H1 (cell line): ENCODE measurements around the gene CRAT. TPM values are rescaled to one million over a fixed set of nuclear protein-coding genes. Genes with fewer than 3 reads are reported as not detected.
A peak's percentile ranks its signal among the peaks of the same experiment; 100 is the strongest.

Source experiments
- CTCF ChIA-PET: fragments of 300-600 bp; sonication (Branson Sonifier 250); formaldehyde crosslinking; loops from one replicate; lab custom pipeline; 2021; ENCODE audit not compliant: partially characterized antibody; lab: Charles Lee
- POLR2A ChIA-PET: fragments of 300-600 bp; sonication (Branson Sonifier 250); formaldehyde crosslinking; loops from one replicate; lab custom pipeline; 2021; ENCODE audit warnings: inconsistent platforms; ENCODE audit not compliant: partially characterized antibody; lab: Charles Lee
- DNase-seq, 2 experiments: peaks; one replicate each; pipeline versions ENCODE4 v3.0.0 to v3.0.0-alpha.2; 2010 to 2022; ENCODE audit warnings: low spot score in 2 of 2, low read depth in 1 of 2, mixed read lengths in 1 of 2
- FAIRE-seq: peaks from 2 replicates; lab custom pipeline; 2011; peaks lifted over from hg19 to GRCh38; lab: Jason Lieb, UNC
- H2AFZ ChIP-seq: 2 replicates; pipeline ENCODE4 v1.8.1; 2012; ENCODE audit warnings: low read length, inconsistent platforms
- H2AK5ac ChIP-seq: 2 replicates; pipeline ENCODE4 v1.6.1; 2013; ENCODE audit warnings: low read depth, low read length
- H2BK120ac ChIP-seq: replicated peaks from 2 replicates; pipeline ENCODE3; 2013; ENCODE audit warnings: low read depth, low read length, inconsistent platforms
- H2BK12ac ChIP-seq: 2 replicates; pipeline ENCODE4 v1.6.1; 2013; ENCODE audit warnings: low read depth, low read length
- H2BK15ac ChIP-seq: 2 replicates; pipeline ENCODE4 v1.6.1; 2013; ENCODE audit warnings: low read length
- H2BK20ac ChIP-seq: 2 replicates; pipeline ENCODE4 v1.6.1; 2013; ENCODE audit warnings: low read length
- H2BK5ac ChIP-seq: 2 replicates; pipeline ENCODE4 v1.6.1; 2013; ENCODE audit warnings: low read depth, low read length
- H3K14ac ChIP-seq: 2 replicates; pipeline ENCODE4 v1.6.1; 2013; ENCODE audit warnings: inconsistent platforms; ENCODE audit not compliant: insufficient read length
- H3K18ac ChIP-seq: 2 replicates; pipeline ENCODE4 v1.6.1; 2013; ENCODE audit warnings: low read length; ENCODE audit errors: extremely low read depth
- H3K23ac ChIP-seq: 2 replicates; pipeline ENCODE4 v1.6.1; 2013; ENCODE audit warnings: inconsistent platforms; ENCODE audit not compliant: insufficient read length
- H3K23me2 ChIP-seq: 2 replicates; pipeline ENCODE4 v1.6.1; 2013; ENCODE audit warnings: low read depth, low read length
- H3K27ac ChIP-seq: 2 replicates; pipeline ENCODE4 v1.6.1; 2011; ENCODE audit warnings: low read depth, low read length, inconsistent platforms
- H3K27me3 ChIP-seq, 4 experiments: replicated peaks in 1 of 4; 1 replicate in 1 of 4; 2 replicates in 3 of 4; pipeline versions ENCODE4 v1.6.1 to v1.8.1; 2011 to 2013; ENCODE audit warnings: low read length in 3 of 4, mild to moderate bottlenecking in 3 of 4, inconsistent platforms in 2 of 4, mixed read lengths in 2 of 4, moderate library complexity in 1 of 4; ENCODE audit not compliant: control insufficient read depth in 3 of 4, insufficient read depth in 3 of 4; ENCODE audit errors: extremely low read depth in 1 of 4
- H3K36me3 ChIP-seq, 4 experiments: 2 replicates each; pipeline versions ENCODE4 v1.6.1 to v1.8.1; 2011 to 2013; ENCODE audit warnings: mild to moderate bottlenecking in 4 of 4, low read length in 3 of 4, moderate library complexity in 2 of 4, control low read depth in 1 of 4, inconsistent platforms in 1 of 4; ENCODE audit not compliant: insufficient read depth in 4 of 4, control insufficient read depth in 2 of 4
- H3K4ac ChIP-seq: replicated peaks from 2 replicates; pipeline ENCODE3; 2013; ENCODE audit warnings: low read length, low read depth, mixed read lengths, inconsistent platforms; ENCODE audit not compliant: insufficient read length
- H3K4me1 ChIP-seq, 4 experiments: replicated peaks in 1 of 4; 1 replicate in 1 of 4; 2 replicates in 3 of 4; pipeline versions ENCODE4 v1.6.1 to v1.8.1; 2011 to 2013; ENCODE audit warnings: low read length in 3 of 4, inconsistent platforms in 2 of 4, mixed read lengths in 1 of 4; ENCODE audit not compliant: insufficient read depth in 4 of 4, control insufficient read depth in 3 of 4
- H3K4me2 ChIP-seq, 2 experiments: 2 replicates each; pipeline versions ENCODE4 v1.6.1 to v1.8.1; 2011 to 2013; ENCODE audit warnings: low read depth in 2 of 2, low read length in 2 of 2, control low read depth in 1 of 2, inconsistent platforms in 1 of 2, mild to moderate bottlenecking in 1 of 2; ENCODE audit not compliant: insufficient read depth in 1 of 2
- H3K4me3 ChIP-seq, 4 experiments: fragments of 200-600, 300-600 bp in 1 of 4; sonication (generic), shearing (Covaris generic), sonication (Bioruptor Twin) in 1 of 4; 2 replicates each; pipeline versions ENCODE4 v1.5.1 to v1.8.1; 2011 to 2016; ENCODE audit warnings: low read length in 4 of 4, low read depth in 3 of 4, control low read depth in 2 of 4, inconsistent platforms in 2 of 4, mild to moderate bottlenecking in 2 of 4, mixed read lengths in 1 of 4, moderate library complexity in 1 of 4; ENCODE audit not compliant: insufficient read depth in 2 of 4; ENCODE audit errors: extremely low read depth in 1 of 4
- H3K56ac ChIP-seq: replicated peaks from 2 replicates; pipeline ENCODE3; 2013; ENCODE audit warnings: low read depth, mild to moderate bottlenecking, mixed read lengths, low read length, inconsistent platforms; ENCODE audit not compliant: insufficient read length
- H3K79me1 ChIP-seq: 2 replicates; pipeline ENCODE4 v1.6.1; 2013; ENCODE audit warnings: low read depth, low read length, control low read depth
- H3K79me2 ChIP-seq, 2 experiments: 2 replicates each; pipeline versions ENCODE4 v1.6.1 to v1.8.1; 2012 to 2013; ENCODE audit warnings: low read length in 2 of 2, mild to moderate bottlenecking in 2 of 2, inconsistent platforms in 1 of 2; ENCODE audit not compliant: insufficient read depth in 2 of 2, control insufficient read depth in 1 of 2
- H3K9ac ChIP-seq, 4 experiments: replicated peaks in 1 of 4; 1 replicate in 1 of 4; 2 replicates in 3 of 4; pipeline versions ENCODE4 v1.6.1 to v1.8.1; 2011 to 2013; ENCODE audit warnings: low read depth in 3 of 4, low read length in 3 of 4, control low read depth in 2 of 4, mild to moderate bottlenecking in 2 of 4, moderate library complexity in 2 of 4, inconsistent platforms in 1 of 4; ENCODE audit errors: extremely low read depth in 1 of 4
- H3K9me3 ChIP-seq, 2 experiments: 2 replicates each; pipeline versions ENCODE4 v1.6.1 to v1.8.1; 2012 to 2013; ENCODE audit warnings: mild to moderate bottlenecking in 2 of 2, moderate library complexity in 2 of 2, control low read depth in 1 of 2, inconsistent platforms in 1 of 2, low read depth in 1 of 2, low read length in 1 of 2, mixed read lengths in 1 of 2; ENCODE audit not compliant: insufficient read depth in 2 of 2
- H4K20me1 ChIP-seq, 2 experiments: replicated peaks in 1 of 2; 2 replicates each; pipeline versions ENCODE3 to v1.8.1; 2011 to 2013; ENCODE audit warnings: inconsistent platforms in 2 of 2, low read length in 2 of 2, mild to moderate bottlenecking in 1 of 2; ENCODE audit not compliant: insufficient read depth in 2 of 2, control insufficient read depth in 1 of 2
- H4K5ac ChIP-seq: 2 replicates; pipeline ENCODE4 v1.6.1; 2013; ENCODE audit warnings: low read length, low read depth, mixed read lengths, inconsistent platforms; ENCODE audit not compliant: insufficient read length
- H4K8ac ChIP-seq: 2 replicates; pipeline ENCODE4 v1.8.0; 2013; ENCODE audit warnings: mild to moderate bottlenecking, moderate library complexity, low read length, inconsistent platforms; ENCODE audit not compliant: insufficient read depth; ENCODE audit errors: extremely low read depth
- H4K91ac ChIP-seq: replicated peaks from 2 replicates; pipeline ENCODE3; 2013; ENCODE audit warnings: low read length, mixed read lengths, inconsistent platforms; ENCODE audit not compliant: insufficient read length
- ASH2L ChIP-seq: fragments of 200-600, 300-600 bp; sonication (generic); IDR thresholded peaks from one replicate; pipeline ENCODE4 v1.7.1; 2017; ENCODE audit warnings: low read length
- CHD1 ChIP-seq: IDR thresholded peaks from 2 replicates; pipeline ENCODE4 v1.6.1; 2012; ENCODE audit warnings: low read depth, low read length, improper control_type of control experiment
- CTCF ChIP-seq, 3 experiments: IDR thresholded peaks; 1 replicate in 2 of 3; 2 replicates in 1 of 3; pipeline versions ENCODE4 v1.5.1 to v1.6.1; 2011; ENCODE audit warnings: low read length in 3 of 3, mild to moderate bottlenecking in 3 of 3, inconsistent platforms in 2 of 3, low read depth in 1 of 3, moderate library complexity in 1 of 3; ENCODE audit not compliant: insufficient read depth in 1 of 3; ENCODE audit errors: control extremely low read depth in 1 of 3
- FOSL1 ChIP-seq: IDR thresholded peaks from 2 replicates; pipeline ENCODE4 v1.6.1; 2011; ENCODE audit warnings: mild to moderate bottlenecking, low read depth, low read length, moderate library complexity; ENCODE audit not compliant: insufficient read depth
- HDAC2 ChIP-seq, 2 experiments: fragments of 300-600 bp in 1 of 2; sonication (generic) in 1 of 2; IDR thresholded peaks; 2 replicates each; pipeline ENCODE4 v1.6.1; 2011 to 2012; ENCODE audit warnings: low read depth in 2 of 2, low read length in 2 of 2, mild to moderate bottlenecking in 2 of 2, moderate library complexity in 2 of 2, borderline replicate concordance in 1 of 2, inconsistent platforms in 1 of 2
- KDM4A ChIP-seq: IDR thresholded peaks from one replicate; pipeline ENCODE4 v1.7.1; 2012; ENCODE audit warnings: low read depth, mild to moderate bottlenecking, moderate library complexity, low read length, inconsistent platforms; ENCODE audit not compliant: severe bottlenecking
- PHF8 ChIP-seq: fragments of 200-600 bp; sonication (generic); conservative IDR thresholded peaks from 2 replicates; pipeline ENCODE4 v1.7.1; 2012; ENCODE audit warnings: low read depth, mild to moderate bottlenecking, inconsistent platforms, low read length, moderate library complexity
- WGBS, 2 experiments: shearing (Covaris generic) in 1 of 2; methylation state at CpG; one replicate each; pipeline versions ENCODE4 v1.1.6 to v1.1.7; 2013 to 2015; ENCODE audit warnings: low lambda C conversion rate in 2 of 2, mixed read lengths in 2 of 2, inconsistent platforms in 1 of 2, low coverage in 1 of 2, missing lambda C conversion rate in 1 of 2; ENCODE audit not compliant: insufficient replicate concordance in 2 of 2, insufficient coverage in 1 of 2, insufficient read length in 1 of 2; ENCODE audit errors: extremely low coverage in 1 of 2, missing lambda C conversion rate in 1 of 2; 5-methylcytosine and 5-hydroxymethylcytosine counted together
- polyA plus RNA-seq, 7 experiments: library from polyadenylated mRNA; depleted of rRNA in 3 of 7; stranded (reverse) in 5 of 7; unstranded in 2 of 7; fragments of >200 nt in 5 of 7; fragments of 200-250 nt in 2 of 7; gene quantifications; 1 replicate in 5 of 7; 2 replicates in 1 of 7; 4 replicates in 1 of 7; pipeline versions ENCODE4 v1.2.1 to v1.2.3, GENCODE V29; 2011 to 2013; ENCODE audit warnings: missing spikeins in 2 of 7, mixed read lengths in 2 of 7
- total RNA-seq: library from RNA; stranded (reverse); fragmentation: NEBNext Ultra II Directional; extraction: Animal tissue kit (Norgen Biotek cat#: 25700); gene quantifications from 2 replicates; pipeline ENCODE4 v1.2.1, GENCODE V29; 2021

Gene CRAT
- total and polyA plus RNA-seq, 2 of the 8 experiments (the other 6 are each of a cell fraction or from before 2014, with no cell fraction given) = 8.2 to 17.3 TPM

GRCh38 chr9:129109952-129110739 lies 447 bp downstream of the CRAT start:
- H3K4me3 ChIP-seq = peak overlapping the region; percentile 75 to 95 (median 84)
- no peak overlapping the region for H2BK15ac ChIP-seq
- no peak overlapping the region for H2BK5ac ChIP-seq
- no peak overlapping the region for H4K91ac ChIP-seq
- peak in 1 of 2 experiments; percentile 65 for DNase-seq
- peaks cover 0 to 5% (median 3%) of the 10 kb centered on the region in 4 experiments; a peak in 3 of 7 replicates for H3K4me1 ChIP-seq
- H3K9ac ChIP-seq = peak overlapping the region in 1 of 4 experiments; percentile 20; a peak in 4 of 7 replicates
- peak overlapping the region; percentile 63 for H4K8ac ChIP-seq
- H3K27me3 ChIP-seq = peaks cover 0 to 15% (median 13%) of the 10 kb centered on the region in 4 experiments; a peak in 5 of 7 replicates
- H2BK20ac ChIP-seq = no peak overlapping the region
- no peak overlapping the region for H2BK120ac ChIP-seq
- no peak overlapping the region for H3K14ac ChIP-seq
- no peak overlapping the region; the same call in 1 of the 2 replicates for H3K18ac ChIP-seq
- no peak overlapping the region for H2AK5ac ChIP-seq
- ChIA-PET POLR2A (interaction anchor here (0.8 to 1.4 kb wide), 4 partner anchors 10 to 30 kb away, joined by 3 to 5 read pairs (median 4); partner anchors contain the start of gene DOLPP1), CTCF (interaction anchor here (0.6 to 9.7 kb wide), 3 partner anchors 12 to 73 kb away, joined by 3 to 64 read pairs (median 4); no protein-coding TSS in a partner anchor)
- H3K23me2 ChIP-seq = peaks cover 10% of the 10 kb centered on the region
- H2AFZ ChIP-seq = peak overlapping the region; percentile 47; the same call in 1 of the 2 replicates
- WGBS, 2 experiments = 26% methylated on average over 25 of the region's 64 CpGs; no CpG with 5 or more reads in 1 of the 2 experiments
- no peak overlapping the region for H2BK12ac ChIP-seq
- H4K20me1 ChIP-seq = peaks cover 0 to 2% of the 10 kb centered on the region in 2 experiments
- no peak for FAIRE-seq
- peaks cover 4% of the 10 kb centered on the region for H3K79me1 ChIP-seq
- H3K4me2 ChIP-seq = peak overlapping the region; percentile 84 to 87
- H3K27ac ChIP-seq = no peak overlapping the region
- H3K56ac ChIP-seq = peak overlapping the region; percentile 69
- H3K79me2 ChIP-seq = peaks cover 0 to 34% of the 10 kb centered on the region in 2 experiments; a peak in 3 of 4 replicates
- H3K4ac ChIP-seq = peak overlapping the region; percentile 85
- H3K9me3 ChIP-seq = no peaks in the 10 kb centered on the region
- no peaks in the 10 kb centered on the region for H3K36me3 ChIP-seq
- H3K23ac ChIP-seq = no peak overlapping the region
- H4K5ac ChIP-seq = no peak overlapping the region
- TF ChIP-seq CTCF (IDR thresholded peaks at IDR 0.05; ENCODE audit: control extremely low read depth in 1 of 3, insufficient read depth in 1 of 3, low read depth in 1 of 3, low read length in 3 of 3) (0 out of 4 replicates have a peak, but pooled peaks of 1 of the 3 experiments have one; percentile 8), HDAC2 (IDR thresholded peaks at IDR 0.05; ENCODE audit: borderline replicate concordance in 1 of 2, low read depth in 2 of 2, low read length in 2 of 2) (peak in 1 of 2 experiments; percentile 45; a peak in 1 of 4 replicates), PHF8 (0 out of 2 replicates have a peak, but pooled peaks have one; percentile 23), CHD1 (no peak), FOSL1 (no peak), ASH2L (peak; percentile 36), KDM4A (peak; percentile 91)
